HG02852 (cell line): Measurements from ENCODE around the gene LPCAT2.

Experiments used
- ATAC-seq: cut with Tn5 transposase; IDR thresholded peaks from one replicate; pipeline ENCODE4 v1.9.1; 2021; ENCODE audit warnings: mild to moderate bottlenecking, moderate library complexity; ENCODE audit not compliant: unreplicated experiment

Gene LPCAT2

GRCh38 chr16:55542459-55543082 is 33.7 kb downstream of the LPCAT2 start:
- ATAC-seq = no peak

GRCh38 chr16:55543472-55543871 is 34.6 kb downstream of the LPCAT2 start:
- no peak for ATAC-seq

DNA sequence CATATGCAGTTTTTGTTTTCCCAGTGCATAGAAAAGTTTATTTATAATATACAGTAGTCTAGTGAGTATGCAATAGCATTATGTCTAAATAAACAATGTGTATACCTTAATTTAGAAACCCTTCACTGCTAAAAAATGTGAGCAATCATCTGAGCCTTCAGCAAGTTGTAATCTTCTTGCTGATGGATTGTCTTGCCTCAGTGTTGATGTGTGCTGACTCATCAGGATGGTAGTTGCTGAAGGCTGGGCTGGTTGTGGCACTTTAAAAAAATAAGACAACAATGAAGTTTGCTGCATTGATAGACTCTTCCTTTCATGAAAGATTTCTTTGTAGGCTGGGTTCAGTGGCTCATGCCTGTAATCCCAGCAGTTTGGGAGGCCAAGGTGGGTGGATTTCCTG is 43.7 kb downstream of the LPCAT2 start:
- ATAC-seq = no peak

GRCh38 chr16:55555436-55555835 is 46.6 kb downstream of the LPCAT2 start:
- ATAC-seq = no peak

DNA sequence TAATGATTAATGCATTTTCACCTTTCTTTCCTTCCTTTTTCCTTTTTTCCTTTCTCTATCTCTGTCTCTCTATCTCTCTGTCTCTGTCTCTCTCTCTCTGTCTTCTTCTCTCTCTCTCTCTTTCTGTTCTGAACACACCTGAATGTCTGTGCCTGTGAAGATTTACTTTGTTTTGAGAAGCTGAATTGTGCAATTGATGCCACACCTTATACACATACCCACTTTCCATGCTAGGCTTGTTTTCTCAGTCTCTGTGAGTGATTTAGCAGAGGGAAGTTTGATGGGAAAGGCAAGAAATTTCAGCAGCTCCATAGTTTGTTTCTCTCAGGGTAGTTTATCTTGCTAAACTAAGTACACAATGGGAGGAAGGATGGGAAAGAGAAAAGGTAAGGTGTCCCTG is 48.3 kb downstream of the LPCAT2 start:
- ATAC-seq = no peak

DNA sequence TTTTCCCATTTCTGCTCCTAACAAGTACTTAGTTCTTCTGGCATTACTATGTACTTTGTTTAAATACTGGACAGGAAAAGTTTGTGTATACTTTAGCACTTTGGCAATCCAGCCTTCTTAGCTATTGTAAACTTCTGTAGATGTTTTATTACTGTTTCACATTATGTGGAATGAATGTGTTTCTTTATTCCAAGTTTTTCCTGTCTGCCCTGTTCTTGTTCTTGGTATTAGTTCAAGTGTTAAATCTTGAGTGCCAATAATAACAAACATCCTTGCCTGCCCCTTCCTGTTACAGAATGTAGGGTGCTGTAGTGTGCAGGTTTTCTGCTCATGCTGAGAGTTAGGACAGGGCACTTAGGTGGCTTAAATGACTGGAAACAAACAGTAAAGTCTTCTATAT is 50.4 kb downstream of the LPCAT2 start:
- no peak for ATAC-seq

GRCh38 chr16:55559933-55560516 is 51.2 kb downstream of the LPCAT2 start:
- ATAC-seq = no peak

- no peak for ATAC-seq
Observed at GRCh38 chr16:55561319-55561848, 52.5 kb downstream of the LPCAT2 start.

- no peak for ATAC-seq
Observed at GRCh38 chr16:55562936-55563335, 54.1 kb downstream of the LPCAT2 start.

DNA sequence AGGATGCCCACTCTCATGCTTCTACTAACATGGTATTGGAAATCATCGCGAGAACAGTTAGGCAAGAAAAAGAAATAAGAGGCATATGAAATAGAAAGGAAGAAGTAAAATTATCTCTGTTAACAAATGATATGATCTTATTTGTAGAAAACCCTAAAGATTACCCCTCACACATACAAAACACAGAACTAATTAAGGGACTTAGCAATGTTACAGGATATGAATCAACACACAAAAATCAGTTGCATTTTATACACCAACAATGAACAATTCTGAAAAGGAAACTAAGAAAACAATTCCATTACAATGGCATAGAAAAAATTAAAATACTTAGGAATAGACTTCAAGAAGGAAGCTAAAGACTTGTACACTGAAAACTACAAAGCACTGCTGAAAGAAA is 54.9 kb downstream of the LPCAT2 start:
- ATAC-seq = no peak

DNA sequence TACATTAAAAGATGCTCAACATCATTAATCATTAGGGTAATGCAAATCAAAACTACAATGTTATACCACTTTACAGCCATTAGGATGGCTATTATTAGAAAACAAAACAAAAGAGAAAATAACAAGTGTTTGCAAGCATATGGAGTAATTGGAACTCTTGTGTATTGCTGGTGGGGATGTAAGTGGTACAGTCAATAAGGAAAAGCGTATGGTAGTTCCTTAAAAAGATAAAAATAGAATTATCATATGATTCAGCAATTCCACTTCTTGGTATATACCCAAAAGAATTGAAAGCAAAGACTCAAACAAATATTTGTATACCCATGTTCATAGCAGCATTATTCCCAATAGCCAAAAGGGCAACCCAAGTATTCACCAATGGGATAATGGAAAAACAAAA is 56.2 kb downstream of the LPCAT2 start:
- ATAC-seq = no peak

- ATAC-seq = no peak
Observed at GRCh38 chr16:55566432-55567175, 57.7 kb downstream of the LPCAT2 start, which contains the start of gene CAPNS2. Gene CAPNS2 (plus strand): TSS chr16:55566684. CDS start chr16:55566757, 73 bp downstream.

- ATAC-seq = no peak
Observed at GRCh38 chr16:55567382-55567781, 58.5 kb downstream of the LPCAT2 start.

- no peak for ATAC-seq
Observed at GRCh38 chr16:55568207-55568606, 59.3 kb downstream of the LPCAT2 start.

- no peak for ATAC-seq
Observed at GRCh38 chr16:55569025-55569424, 60.2 kb downstream of the LPCAT2 start.

DNA sequence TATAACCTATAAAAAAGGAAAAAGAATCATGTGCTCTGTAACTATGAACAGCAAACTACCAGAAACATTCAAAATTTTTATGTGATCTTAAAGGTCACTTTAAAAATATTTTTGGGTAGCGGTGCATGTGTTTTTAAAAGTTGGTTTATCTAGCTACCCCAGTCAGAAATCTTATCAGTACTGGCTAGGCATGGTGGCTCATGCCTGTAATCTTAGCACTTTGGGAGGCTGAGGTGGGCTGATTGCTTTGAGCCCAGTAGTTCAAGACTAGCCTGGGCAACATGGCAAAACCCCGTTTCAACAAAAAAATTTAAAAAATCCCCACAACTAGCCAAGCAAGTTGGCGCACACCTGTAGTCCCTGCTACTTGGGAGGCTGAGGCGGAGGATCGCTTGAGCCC is 61.3 kb downstream of the LPCAT2 start:
- no peak for ATAC-seq

- ATAC-seq = no peak
Observed at GRCh38 chr16:55571191-55571897, 62.5 kb downstream of the LPCAT2 start.

DNA sequence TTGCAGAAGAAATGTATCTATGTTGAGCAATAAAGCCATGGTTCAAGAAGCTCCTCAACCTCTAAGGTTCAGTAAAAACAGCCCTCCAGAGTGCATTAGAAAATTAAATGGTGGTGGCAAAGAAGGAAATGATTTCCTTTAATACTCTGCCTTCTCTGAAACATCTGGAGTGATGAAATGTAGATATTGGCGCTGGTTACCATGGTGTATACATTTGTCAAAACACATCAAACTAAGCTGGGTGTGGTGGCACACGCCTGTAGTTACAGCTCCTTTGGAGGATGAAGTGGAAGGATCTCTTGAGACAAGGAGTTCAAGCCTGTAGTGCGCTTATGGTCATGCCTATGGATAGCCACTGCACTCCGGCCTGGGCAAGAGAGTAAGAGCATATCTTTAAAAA is 63.6 kb downstream of the LPCAT2 start:
- ATAC-seq = no peak

DNA sequence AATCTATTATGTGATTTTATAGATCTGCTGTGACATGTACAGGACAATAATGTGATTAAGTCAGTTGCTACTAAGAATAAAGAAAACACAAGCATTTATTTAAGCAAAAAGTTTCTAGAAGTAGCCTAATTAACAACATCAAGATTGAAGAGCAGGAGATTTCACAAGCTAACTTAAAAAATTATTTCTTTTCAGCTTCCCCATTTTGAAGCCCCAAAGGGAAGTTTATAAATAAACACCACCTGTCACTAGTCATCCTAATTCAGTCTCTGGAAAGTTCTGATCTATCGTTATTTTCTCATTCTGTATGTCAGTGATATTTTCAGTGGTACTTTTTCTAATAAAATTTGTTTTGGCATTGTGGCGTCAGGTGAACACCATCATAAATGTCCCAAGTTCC is 65.9 kb downstream of the LPCAT2 start:
- no peak for ATAC-seq

GRCh38 chr16:55575496-55575895 is 66.6 kb downstream of the LPCAT2 start:
- ATAC-seq = no peak

DNA sequence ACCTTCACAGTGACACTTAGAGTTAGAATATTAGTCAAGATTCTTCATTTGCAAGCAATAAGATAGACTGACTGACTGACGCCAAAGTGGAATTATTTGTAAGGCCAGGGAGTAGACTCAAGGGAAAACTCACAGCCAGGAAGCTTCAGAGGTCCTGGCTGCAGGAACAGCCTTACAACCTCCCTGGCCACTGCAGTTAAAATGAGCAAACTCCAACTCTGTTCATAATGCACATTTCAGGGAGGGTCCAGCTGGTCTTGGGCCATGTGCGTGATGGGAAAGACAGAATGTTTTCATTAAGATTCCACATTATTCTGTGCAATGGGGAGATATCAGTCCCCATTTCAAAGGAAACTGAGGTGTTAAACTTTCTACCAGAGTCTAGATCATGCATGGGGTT is 67.5 kb downstream of the LPCAT2 start:
- no peak for ATAC-seq
